Activated CD8-positive, alpha-beta memory T cell treated with anti-CD3 and anti-CD28 coated beads for 24 hours (primary cell): ENCODE measurements around the gene LRRC42.
A peak's percentile ranks its signal among the peaks of the same experiment; 100 is the strongest.
"Not testable (repeated sequence)": the region's sequence is repeated elsewhere in the genome, so short reads cannot be mapped to it uniquely, and the experiment has no call there.

Source experiments
- DNase-seq: peaks from one replicate; pipeline ENCODE4 v3.0.0-alpha.2; 2020

Gene LRRC42

GRCh38 chr1:53971718-53972117 is 25.6 kb downstream of the LRRC42 start:
- DNase-seq = no peak

DNA sequence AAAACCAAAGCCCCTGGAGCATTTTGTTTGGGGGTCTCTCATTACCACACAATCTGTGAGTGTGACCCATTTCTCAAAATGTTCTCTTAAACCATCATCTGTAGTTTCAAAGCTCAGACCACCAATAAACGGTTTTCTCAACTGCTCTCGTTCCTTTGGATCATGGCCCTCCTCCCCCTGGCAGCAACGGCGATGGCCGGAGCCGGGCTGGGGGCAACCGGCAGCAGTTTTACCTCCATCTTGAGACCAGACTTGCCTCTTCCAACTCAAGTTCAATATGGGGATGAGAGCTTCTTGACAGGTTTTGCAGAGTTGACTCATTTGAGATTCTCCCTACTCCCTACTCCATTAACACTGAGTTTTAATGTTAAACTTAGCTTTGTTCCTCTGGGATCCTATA is 29.7 kb downstream of the LRRC42 start:
- DNase-seq = no peak

DNA sequence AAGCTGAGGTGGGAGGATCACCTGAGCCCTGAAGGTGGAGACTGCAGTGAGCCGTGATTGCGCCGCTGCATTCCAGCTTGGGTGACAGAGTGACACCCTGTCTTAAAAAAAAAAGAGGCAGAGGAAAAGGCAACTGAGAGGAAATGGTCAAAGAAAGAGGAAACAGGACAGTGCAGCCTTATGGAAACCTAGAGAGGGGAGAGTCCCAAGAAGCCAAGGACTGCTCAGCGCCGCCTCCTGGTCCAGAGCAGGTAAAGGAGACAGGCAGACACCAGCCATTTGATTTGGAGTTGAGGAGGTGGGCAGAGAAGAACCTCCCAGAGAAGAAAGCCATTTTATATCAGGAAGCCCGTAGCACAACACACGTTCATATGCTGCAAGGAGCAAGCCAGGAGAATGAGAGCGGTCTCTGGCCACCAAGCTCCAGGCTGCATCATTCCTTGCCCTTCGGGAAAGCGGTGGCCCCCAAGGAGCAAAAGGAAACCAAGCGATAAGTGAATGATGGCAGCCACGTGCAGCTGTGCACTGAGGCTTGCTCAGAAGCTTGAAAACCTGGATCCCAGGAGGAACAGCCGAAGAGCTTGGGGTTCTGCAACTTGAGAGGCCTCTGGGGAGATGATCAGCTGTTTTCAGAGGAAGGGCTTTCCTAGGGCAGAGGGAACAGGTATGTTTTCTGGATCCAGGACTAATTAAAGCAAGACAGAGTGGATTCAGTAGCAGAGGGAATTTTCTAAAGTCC is 33.7 kb downstream of the LRRC42 start:
- DNase-seq = no peak

GRCh38 chr1:53981220-53981619 is 35.1 kb downstream of the LRRC42 start:
- DNase-seq = no peak

GRCh38 chr1:53982034-53982762 is 36.0 kb downstream of the LRRC42 start:
- DNase-seq = no peak

- no peak for DNase-seq
These were observed 36.6 kb downstream of the LRRC42 start for GRCh38 chr1:53982763-53983104.

GRCh38 chr1:53984726-53985125 is 38.6 kb downstream of the LRRC42 start:
- no peak for DNase-seq

GRCh38 chr1:53986458-53986857 is 40.3 kb downstream of the LRRC42 start:
- no peak for DNase-seq

GRCh38 chr1:53987880-53988279 is 41.7 kb downstream of the LRRC42 start:
- DNase-seq = no peak

DNA sequence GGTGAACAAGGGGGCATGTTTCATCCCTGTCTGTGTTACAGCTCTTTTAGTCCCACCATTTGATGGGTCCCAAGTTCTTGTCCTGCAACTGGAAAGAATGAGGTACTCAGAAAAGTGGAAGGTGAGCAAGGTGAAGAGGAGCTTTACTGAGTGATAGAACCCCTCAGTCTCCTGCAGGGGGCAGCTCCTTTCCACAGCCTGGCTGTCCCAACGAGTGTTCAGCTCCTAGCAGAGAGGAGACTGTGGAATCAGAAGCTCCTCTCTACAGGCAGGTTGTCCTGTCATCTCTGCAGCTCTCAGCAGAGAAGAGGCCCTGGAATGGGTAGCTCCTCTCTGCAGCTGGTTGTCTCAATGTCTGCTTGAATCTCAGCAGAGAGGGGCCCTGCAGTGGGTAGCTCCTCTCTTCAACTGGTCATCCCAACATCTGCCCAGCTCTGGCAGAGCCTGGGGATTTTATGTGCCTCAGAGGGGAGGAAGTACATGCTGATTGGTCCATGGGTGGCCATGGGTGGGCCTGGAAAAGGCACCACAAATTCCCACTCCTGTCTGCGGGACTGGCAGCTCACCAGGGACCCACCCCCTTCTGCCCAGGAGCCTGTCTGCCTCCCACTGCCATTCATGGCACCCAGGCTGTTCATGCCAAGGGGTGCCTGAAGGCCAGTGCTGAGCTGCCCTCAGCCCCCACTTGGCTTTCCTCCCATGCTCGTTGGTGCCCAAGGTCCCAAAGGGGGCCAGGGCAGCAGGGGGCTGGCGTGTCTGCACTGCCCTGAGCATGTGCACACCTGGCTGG is 46.1 kb downstream of the LRRC42 start:
- no peak for DNase-seq

DNA sequence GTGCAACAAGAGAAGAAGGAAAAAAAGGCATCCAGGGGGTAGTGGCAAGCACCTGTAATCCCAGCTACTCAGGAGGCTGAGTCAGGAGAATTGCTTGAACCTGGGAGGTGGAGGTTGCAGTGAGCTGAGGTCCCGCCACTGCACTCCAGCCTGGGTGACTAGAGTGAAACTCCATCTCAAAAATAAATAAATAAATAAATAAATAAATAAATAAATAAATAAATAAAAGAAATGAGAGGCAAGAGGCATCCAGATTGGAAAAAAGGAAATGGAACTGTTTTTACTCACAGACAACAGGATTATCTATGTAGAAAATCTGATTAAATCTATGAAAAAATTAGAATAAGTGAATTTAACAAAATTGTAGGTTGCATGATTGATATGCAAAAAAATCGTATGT is 48.4 kb downstream of the LRRC42 start:
- not testable (repeated sequence) for DNase-seq

DNA sequence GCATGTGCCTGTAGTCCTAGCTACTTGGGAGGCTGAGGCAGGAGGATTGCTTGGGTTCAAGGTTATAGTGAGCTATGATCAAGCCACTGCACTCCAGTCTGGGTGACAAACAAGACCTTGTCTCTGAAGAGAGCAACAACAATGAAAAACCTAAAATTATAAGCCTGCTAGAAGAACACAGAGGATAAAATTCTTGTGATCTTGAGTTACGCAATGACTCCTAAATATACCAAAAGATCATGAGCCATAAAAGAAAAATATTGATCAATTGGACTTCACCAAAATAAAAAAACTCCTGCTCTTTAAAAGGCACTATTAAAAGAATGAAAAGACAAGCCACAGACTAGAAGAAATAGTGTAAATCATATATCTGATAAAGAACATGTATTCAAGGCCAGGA is 49.5 kb downstream of the LRRC42 start:
- no peak for DNase-seq

- DNase-seq = no peak
These were observed 52.1 kb downstream of the LRRC42 start for GRCh38 chr1:53998223-53998622.

DNA sequence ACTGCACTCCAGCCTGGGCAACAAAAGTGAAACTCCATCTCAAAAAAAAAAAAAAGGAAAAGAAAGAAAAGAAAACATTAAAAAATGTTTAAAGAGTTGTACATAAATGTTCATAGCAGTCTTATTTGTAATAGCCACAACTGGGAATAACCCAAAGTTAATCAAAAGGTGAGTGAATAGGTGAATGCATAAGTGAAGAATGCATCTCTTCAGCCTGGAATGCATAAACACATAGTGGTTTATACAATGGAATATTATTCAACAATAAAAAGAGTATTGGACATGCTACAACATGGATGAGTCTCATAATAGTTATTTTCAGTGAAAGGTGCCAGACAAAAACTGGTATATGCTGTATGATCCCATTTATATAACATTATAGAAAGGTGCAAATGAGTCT is 53.8 kb downstream of the LRRC42 start:
- no peak for DNase-seq

DNA sequence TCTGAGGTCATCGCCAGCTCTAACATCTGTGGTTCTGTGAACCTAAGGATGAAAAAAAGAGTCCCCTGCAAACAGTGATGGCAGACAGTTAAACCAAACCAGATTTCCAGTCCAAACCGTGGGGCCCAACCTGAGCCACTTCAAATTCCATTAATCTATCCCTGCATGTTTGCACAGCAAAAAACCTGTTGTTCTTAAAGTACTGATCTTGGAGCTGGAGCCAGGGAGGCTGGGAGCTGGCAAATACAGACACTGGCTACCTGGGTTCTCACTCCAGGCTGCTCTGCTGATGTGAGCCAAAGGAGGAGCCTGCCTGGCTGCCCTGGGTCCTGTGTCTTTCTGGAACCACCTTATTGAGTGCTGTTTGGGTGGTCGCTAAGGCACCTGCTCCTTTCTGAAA is 55.4 kb downstream of the LRRC42 start:
- DNase-seq = peak; percentile 47

- peak; percentile 37 for DNase-seq
These were observed 56.5 kb downstream of the LRRC42 start for GRCh38 chr1:54002544-54003248.

DNA sequence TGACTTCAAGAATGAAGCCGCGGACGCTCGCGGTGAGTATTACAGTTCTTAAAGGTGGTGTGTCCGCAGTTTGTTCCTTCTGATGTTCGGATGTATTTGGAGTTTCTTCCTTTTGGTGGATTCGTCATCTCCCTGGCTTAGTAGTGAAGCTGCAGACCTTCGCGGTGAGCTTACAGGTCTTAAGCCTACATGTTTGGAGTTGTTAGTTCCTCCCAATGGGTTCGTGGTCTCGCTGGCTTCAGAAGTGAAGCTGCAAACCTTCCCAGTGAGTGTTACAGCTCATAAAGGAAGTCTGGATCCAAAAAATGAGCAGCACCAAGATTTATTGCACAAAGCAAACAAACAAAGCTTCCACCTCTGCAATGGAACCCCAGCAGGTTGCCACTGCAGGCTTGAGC is 57.1 kb downstream of the LRRC42 start:
- DNase-seq = no peak

GRCh38 chr1:54003750-54004480 is 57.8 kb downstream of the LRRC42 start:
- DNase-seq = peak; percentile 28

DNA sequence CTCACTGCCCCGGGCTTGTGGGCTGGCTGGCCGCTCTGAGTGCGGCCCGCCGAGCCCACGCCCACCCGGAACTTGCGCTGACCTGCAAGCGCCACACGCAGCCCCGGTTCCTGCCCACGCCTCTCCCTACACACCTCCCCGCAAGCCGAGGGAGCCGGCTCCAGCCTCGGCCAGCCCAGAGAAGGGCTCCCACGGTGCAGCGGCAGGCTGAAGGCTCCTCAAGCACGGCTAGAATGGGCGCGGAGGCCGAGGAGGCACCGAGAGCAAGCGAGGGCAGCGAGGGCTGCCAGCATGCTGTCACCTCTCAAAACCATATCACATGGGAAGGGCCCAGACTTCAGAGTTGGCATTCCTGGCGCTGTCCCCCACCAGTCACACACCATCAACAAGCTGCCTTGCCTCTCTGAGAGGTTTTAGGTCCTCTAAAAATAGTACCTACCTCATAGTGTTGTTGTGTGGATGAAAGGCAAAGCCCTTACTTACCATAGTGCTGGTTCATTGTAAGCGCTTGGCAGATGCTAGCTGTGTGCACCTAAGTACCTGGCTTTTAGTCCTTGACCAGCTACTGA is 58.4 kb downstream of the LRRC42 start:
- DNase-seq = peak; percentile 4

DNA sequence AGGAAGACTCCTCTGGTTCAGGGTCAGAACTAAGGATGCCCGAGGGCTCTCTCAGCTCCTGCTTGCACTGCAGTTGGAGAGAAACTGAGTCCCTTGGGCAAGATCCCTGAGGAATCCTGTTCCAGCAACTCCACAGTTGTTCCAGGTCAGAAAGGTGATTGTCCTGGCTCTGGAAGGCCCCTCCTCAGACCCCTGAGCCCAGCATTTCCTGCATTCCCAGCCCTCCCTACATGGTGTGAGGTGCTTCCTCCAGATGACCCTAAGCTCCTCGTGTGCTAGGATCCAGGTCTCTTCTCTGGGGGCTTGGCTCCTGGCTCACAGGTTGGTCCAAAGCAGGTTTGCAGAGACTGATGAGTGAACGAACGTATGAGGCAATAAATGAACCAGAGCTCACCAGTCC is 60.4 kb downstream of the LRRC42 start:
- peak; percentile 28 for DNase-seq

DNA sequence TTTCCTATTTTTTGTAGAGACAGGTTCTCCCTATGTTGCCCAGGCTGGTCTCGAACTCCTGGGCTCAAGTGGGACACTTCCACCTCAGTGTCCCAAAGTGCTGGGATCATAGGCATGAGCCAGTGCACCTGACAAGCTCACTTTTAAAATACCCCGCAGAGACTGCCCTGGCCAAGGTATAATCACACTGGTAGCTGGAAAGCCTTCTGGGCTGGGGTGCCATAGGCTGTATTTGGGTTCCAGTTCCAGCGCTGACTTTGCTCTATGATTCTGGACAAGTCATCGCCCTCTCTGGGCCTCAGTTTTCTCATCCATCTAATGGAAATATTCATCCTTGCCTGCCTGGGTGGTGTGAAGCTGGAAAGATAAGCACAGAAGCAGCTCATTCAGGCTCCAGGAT is 61.5 kb downstream of the LRRC42 start:
- peak; percentile 33 for DNase-seq

- peak; percentile 32 for DNase-seq
These were observed 62.7 kb downstream of the LRRC42 start for GRCh38 chr1:54008876-54009275.
